HCT116 (cell line): Measurements from ENCODE around the gene TSPEAR.

ENCODE experiments used
- CEBPB ChIP-seq: IDR thresholded peaks from 2 replicates; pipeline ENCODE4 v1.6.1; 2012; ENCODE audit warnings: low read depth
- EZH2 ChIP-seq: fragments of 200-600 bp; sonication (generic); IDR thresholded peaks from 2 replicates; pipeline ENCODE4 v1.6.1; 2017; ENCODE audit warnings: antibody characterized with exemption, mixed run types
- EZH2phosphoT487 ChIP-seq: fragments of 200-600 bp; IDR thresholded peaks from 2 replicates; pipeline ENCODE4 v1.6.1; 2018; ENCODE audit warnings: antibody characterized with exemption, borderline replicate concordance
- JUND ChIP-seq: IDR thresholded peaks from 2 replicates; pipeline ENCODE4 v1.6.1; 2012
- POLR2A ChIP-seq: IDR thresholded peaks from 2 replicates; pipeline ENCODE4 v1.7.0; 2011; ENCODE audit warnings: borderline replicate concordance; ENCODE audit not compliant: insufficient read depth, insufficient read length; ENCODE audit errors: extremely low read depth
- POLR2AphosphoS5 ChIP-seq: IDR thresholded peaks from 2 replicates; pipeline ENCODE4 v1.6.1; 2011; ENCODE audit warnings: mild to moderate bottlenecking, low read depth, low read length, moderate library complexity
- SIN3A ChIP-seq: IDR thresholded peaks from 2 replicates; pipeline ENCODE4 v1.6.1; 2012; ENCODE audit warnings: low read depth
- SP1 ChIP-seq: IDR thresholded peaks from 2 replicates; pipeline ENCODE4 v1.6.1; 2012; ENCODE audit warnings: low read depth
- TCF7L2 ChIP-seq: IDR thresholded peaks from 2 replicates; pipeline ENCODE4 v1.7.0; 2011; ENCODE audit warnings: borderline replicate concordance, inconsistent platforms; ENCODE audit not compliant: insufficient read depth, insufficient read length; ENCODE audit errors: extremely low read depth
- ZNF274 ChIP-seq: fragments of 200-500 bp; sonication (Bioruptor generic); IDR thresholded peaks from 2 replicates; pipeline ENCODE4 v1.6.1; 2014; ENCODE audit warnings: mild to moderate bottlenecking, low read depth, low read length, inconsistent platforms
- TF ChIP-seq, protein P1 (sequence below), 3 experiments: fragments of 200-600 bp in 1 of 3; sonication (generic) in 1 of 3; IDR thresholded peaks in 2 of 3; conservative IDR thresholded peaks in 1 of 3; 2 replicates each; pipeline ENCODE4 v1.5.1; 2012 to 2017; ENCODE audit warnings: low read depth in 2 of 3, low read length in 2 of 3, antibody characterized with exemption in 1 of 3, borderline replicate concordance in 1 of 3, control low read depth in 1 of 3, mild to moderate bottlenecking in 1 of 3, mixed read lengths in 1 of 3, mixed run types in 1 of 3, moderate library complexity in 1 of 3; ENCODE audit not compliant: insufficient read depth in 1 of 3
- TF ChIP-seq, protein P2 (sequence below): IDR thresholded peaks from 2 replicates; pipeline ENCODE4 v1.6.1; 2012; ENCODE audit warnings: low read depth
- TF ChIP-seq, protein P3 (sequence below): IDR thresholded peaks from 2 replicates; pipeline ENCODE4 v1.6.1; 2011; ENCODE audit warnings: mild to moderate bottlenecking, low read length, moderate library complexity; ENCODE audit not compliant: insufficient replicate concordance; ENCODE audit errors: extremely low read depth

DNA sequence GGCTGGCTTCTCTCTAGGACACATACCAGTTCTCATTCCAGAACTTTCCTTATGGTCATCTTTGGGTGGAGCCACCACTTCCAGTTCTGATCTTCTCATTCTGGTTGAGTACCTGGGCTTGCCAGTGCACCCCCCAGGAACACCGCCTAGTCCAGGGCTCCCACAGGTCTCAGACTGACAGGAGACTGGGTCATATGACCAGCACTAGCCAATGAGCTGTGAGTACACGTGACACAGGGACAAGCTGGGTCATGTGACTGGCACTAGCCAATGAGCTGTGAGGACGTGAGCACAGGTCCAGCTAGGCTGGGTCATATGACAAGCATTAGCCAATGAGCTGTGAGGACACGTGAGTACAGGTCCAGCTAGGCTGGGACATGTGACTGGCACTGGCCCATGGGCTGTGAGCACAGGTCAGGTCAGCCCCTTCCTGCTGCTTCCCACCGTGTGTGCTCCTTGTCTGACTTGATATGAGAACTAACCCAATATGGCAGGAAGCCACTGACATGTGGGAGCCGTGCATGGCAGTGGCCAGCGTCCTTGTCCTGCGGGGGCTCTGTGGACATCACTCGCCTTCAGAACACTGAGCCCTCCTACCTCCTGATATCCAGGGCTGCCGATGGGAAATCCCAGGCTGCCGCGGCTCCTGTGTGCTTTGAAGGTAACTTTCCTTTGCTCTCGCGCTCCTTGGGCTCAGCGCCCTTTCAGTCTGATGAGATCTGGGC lies 194.0 kb downstream of the TSPEAR start:
- TF ChIP-seq, protein P1, sequence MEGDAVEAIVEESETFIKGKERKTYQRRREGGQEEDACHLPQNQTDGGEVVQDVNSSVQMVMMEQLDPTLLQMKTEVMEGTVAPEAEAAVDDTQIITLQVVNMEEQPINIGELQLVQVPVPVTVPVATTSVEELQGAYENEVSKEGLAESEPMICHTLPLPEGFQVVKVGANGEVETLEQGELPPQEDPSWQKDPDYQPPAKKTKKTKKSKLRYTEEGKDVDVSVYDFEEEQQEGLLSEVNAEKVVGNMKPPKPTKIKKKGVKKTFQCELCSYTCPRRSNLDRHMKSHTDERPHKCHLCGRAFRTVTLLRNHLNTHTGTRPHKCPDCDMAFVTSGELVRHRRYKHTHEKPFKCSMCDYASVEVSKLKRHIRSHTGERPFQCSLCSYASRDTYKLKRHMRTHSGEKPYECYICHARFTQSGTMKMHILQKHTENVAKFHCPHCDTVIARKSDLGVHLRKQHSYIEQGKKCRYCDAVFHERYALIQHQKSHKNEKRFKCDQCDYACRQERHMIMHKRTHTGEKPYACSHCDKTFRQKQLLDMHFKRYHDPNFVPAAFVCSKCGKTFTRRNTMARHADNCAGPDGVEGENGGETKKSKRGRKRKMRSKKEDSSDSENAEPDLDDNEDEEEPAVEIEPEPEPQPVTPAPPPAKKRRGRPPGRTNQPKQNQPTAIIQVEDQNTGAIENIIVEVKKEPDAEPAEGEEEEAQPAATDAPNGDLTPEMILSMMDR (IDR thresholded peaks at IDR 0.05 in 2 of 3, conservative IDR thresholded peaks at IDR 0.05 in 1 of 3; ENCODE audit: borderline replicate concordance in 1 of 3, insufficient read depth in 1 of 3, low read depth in 2 of 3, low read length in 2 of 3): no peak
- TF ChIP-seq EZH2 (no peak), TCF7L2 (peak; percentile 60), ZNF274 (no peak), POLR2AphosphoS5 (peak; percentile 57), POLR2A (peak; percentile 43), SP1 (no peak), JUND (no peak), EZH2phosphoT487 (no peak), SIN3A (no peak), CEBPB (no peak)
- TF ChIP-seq, protein P2, sequence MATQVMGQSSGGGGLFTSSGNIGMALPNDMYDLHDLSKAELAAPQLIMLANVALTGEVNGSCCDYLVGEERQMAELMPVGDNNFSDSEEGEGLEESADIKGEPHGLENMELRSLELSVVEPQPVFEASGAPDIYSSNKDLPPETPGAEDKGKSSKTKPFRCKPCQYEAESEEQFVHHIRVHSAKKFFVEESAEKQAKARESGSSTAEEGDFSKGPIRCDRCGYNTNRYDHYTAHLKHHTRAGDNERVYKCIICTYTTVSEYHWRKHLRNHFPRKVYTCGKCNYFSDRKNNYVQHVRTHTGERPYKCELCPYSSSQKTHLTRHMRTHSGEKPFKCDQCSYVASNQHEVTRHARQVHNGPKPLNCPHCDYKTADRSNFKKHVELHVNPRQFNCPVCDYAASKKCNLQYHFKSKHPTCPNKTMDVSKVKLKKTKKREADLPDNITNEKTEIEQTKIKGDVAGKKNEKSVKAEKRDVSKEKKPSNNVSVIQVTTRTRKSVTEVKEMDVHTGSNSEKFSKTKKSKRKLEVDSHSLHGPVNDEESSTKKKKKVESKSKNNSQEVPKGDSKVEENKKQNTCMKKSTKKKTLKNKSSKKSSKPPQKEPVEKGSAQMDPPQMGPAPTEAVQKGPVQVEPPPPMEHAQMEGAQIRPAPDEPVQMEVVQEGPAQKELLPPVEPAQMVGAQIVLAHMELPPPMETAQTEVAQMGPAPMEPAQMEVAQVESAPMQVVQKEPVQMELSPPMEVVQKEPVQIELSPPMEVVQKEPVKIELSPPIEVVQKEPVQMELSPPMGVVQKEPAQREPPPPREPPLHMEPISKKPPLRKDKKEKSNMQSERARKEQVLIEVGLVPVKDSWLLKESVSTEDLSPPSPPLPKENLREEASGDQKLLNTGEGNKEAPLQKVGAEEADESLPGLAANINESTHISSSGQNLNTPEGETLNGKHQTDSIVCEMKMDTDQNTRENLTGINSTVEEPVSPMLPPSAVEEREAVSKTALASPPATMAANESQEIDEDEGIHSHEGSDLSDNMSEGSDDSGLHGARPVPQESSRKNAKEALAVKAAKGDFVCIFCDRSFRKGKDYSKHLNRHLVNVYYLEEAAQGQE: no peak
- TF ChIP-seq, protein P3, sequence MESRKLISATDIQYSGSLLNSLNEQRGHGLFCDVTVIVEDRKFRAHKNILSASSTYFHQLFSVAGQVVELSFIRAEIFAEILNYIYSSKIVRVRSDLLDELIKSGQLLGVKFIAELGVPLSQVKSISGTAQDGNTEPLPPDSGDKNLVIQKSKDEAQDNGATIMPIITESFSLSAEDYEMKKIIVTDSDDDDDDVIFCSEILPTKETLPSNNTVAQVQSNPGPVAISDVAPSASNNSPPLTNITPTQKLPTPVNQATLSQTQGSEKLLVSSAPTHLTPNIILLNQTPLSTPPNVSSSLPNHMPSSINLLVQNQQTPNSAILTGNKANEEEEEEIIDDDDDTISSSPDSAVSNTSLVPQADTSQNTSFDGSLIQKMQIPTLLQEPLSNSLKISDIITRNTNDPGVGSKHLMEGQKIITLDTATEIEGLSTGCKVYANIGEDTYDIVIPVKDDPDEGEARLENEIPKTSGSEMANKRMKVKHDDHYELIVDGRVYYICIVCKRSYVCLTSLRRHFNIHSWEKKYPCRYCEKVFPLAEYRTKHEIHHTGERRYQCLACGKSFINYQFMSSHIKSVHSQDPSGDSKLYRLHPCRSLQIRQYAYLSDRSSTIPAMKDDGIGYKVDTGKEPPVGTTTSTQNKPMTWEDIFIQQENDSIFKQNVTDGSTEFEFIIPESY: no peak
